Measurements from ENCODE around the gene MRPL54. TPM values are rescaled to one million over a fixed set of nuclear protein-coding genes. Genes with fewer than 3 reads are reported as not detected.

The MRPL54 gene
- total RNA-seq, 2 experiments from 2014 or later = 76.9 to 81.5 TPM

- no peak overlapping the region for H3K27ac Mint-ChIP-seq
- DNase-seq = peak; percentile 56
- H3K9me3 Mint-ChIP-seq = peaks cover 14% of the 10 kb centered on the region
- peak overlapping the region; percentile 86 for H3K4me3 Mint-ChIP-seq
- peaks cover 5% of the 10 kb centered on the region for H3K4me1 Mint-ChIP-seq
- peaks cover 33% of the 10 kb centered on the region for H3K36me3 Mint-ChIP-seq
- H3K27me3 Mint-ChIP-seq = no peaks in the 10 kb centered on the region
These were observed 21.4 kb downstream of the MRPL54 start for GRCh38 chr19:3783660-3784584.

- no peak for DNase-seq
- Mint-ChIP-seq H3K36me3 (peaks cover 33% of the 10 kb centered on the region), H3K9me3 (peaks cover 14% of the 10 kb centered on the region), H3K4me3 (peak overlapping the region; percentile 86), H3K27me3 (no peaks in the 10 kb centered on the region), H3K27ac (peak overlapping the region; percentile 70), H3K4me1 (peaks cover 8% of the 10 kb centered on the region)
These were observed 22.3 kb downstream of the MRPL54 start for GRCh38 chr19:3784607-3785450.

DNA sequence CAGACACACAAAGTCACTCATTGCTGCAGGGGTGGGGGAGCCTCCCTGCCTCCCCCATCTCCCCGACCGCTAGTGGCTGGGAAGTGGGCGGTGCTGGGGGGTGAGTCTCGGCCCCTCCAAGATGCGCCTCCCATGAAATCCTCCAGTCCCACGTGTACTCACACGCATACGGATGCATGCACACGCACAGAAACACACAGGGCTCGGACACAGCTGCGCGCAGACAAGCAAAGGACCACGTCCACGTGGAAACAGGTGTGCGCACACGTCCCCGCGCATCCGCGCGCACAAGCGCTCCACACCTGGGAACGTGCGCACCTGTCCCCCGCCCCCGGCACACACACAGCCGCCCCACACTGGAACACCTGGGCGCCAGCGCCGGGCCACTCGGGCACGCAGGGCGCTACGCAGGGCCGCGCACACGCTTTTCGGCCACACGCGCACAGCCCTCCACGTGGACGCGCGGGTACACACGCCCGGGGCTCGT lies 23.0 kb downstream of the MRPL54 start:
- Mint-ChIP-seq H3K27me3 (no peaks in the 10 kb centered on the region), H3K27ac (peak overlapping the region; percentile 25), H3K36me3 (peaks cover 33% of the 10 kb centered on the region), H3K4me1 (peaks cover 8% of the 10 kb centered on the region), H3K9me3 (peaks cover 16% of the 10 kb centered on the region), H3K4me3 (peak overlapping the region; percentile 86)
- DNase-seq = peak; percentile 45

DNA sequence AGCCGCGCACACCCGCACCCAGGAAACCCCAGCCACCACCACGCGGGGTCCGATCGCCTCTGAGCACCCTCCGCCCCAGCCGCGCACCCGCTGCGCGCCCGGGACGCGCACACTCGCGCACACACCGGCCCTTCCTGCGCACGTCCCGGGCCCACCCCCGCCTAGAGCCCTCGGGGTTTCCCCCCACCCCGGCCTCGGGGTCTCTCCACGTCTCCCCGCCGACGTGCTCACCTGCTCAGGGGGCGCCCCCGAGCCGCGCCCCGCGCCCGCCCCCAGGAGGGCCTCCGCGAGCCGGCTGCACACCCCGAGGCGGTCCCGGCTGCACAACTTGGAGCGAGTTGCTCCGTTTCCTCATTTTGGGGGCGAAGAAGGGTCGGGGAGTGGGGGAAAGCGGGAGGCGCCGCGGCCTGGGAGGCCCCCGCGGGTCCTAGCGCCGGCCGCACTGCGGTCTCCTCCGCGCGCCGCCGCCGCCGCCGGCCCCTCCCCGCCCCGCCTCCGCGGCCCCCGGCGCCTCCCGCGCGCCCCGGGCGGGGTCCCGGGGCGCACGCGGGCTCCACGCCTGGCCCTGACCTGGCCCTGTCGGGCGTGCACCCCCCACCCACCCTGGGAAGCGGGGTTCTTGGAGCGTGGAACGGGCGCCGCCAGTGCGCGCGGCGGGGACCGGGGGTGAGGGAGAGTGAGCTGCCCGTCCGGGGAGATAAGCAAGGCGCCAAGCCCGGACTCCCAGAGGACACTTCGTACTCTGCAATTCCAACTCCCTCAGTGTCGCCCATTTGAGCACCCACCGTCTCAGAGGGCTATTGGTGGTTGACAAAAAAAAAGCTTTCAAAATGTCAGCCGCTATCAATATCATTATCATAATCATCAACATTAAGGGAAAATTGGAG lies 23.7 kb downstream of the MRPL54 start, which contains the start of gene MATK:
Gene MATK (minus strand): TSS at position 444 of the 887 bp plus-strand sequence. CDS start 1,246 bp downstream, outside the sequence.
- peak within 1 kb of the TSS; percentile 25 for H3K27ac Mint-ChIP-seq
- H3K27me3 Mint-ChIP-seq = no peaks in the 10 kb centered on the region
- H3K4me3 Mint-ChIP-seq = peak within 1 kb of the TSS; percentile 86
- DNase-seq = peak; percentile 54
- H3K4me1 Mint-ChIP-seq = peaks cover 8% of the 10 kb centered on the region
- peaks cover 29% of the 10 kb centered on the region for H3K36me3 Mint-ChIP-seq
- peaks cover 14% of the 10 kb centered on the region for H3K9me3 Mint-ChIP-seq

GRCh38 chr19:3788996-3789778 lies 26.7 kb downstream of the MRPL54 start:
- Mint-ChIP-seq H3K27me3 (no peaks in the 10 kb centered on the region), H3K27ac (no peak overlapping the region), H3K9me3 (peaks cover 3% of the 10 kb centered on the region), H3K4me1 (peaks cover 11% of the 10 kb centered on the region), H3K36me3 (peaks cover 6% of the 10 kb centered on the region), H3K4me3 (no peak overlapping the region)
- DNase-seq = no peak

- Mint-ChIP-seq H3K4me1 (peaks cover 7% of the 10 kb centered on the region), H3K36me3 (no peaks in the 10 kb centered on the region), H3K4me3 (no peak overlapping the region), H3K9me3 (peaks cover 3% of the 10 kb centered on the region), H3K27ac (no peak overlapping the region), H3K27me3 (no peaks in the 10 kb centered on the region)
- no peak for DNase-seq
These were observed 27.8 kb downstream of the MRPL54 start for GRCh38 chr19:3790209-3790734.

- no peaks in the 10 kb centered on the region for H3K27me3 Mint-ChIP-seq
- no peak for DNase-seq
- no peak overlapping the region for H3K4me3 Mint-ChIP-seq
- peaks cover 7% of the 10 kb centered on the region for H3K4me1 Mint-ChIP-seq
- H3K27ac Mint-ChIP-seq = no peak overlapping the region
- peaks cover 3% of the 10 kb centered on the region for H3K9me3 Mint-ChIP-seq
- no peaks in the 10 kb centered on the region for H3K36me3 Mint-ChIP-seq
These were observed 28.5 kb downstream of the MRPL54 start for GRCh38 chr19:3790941-3791340.

DNA sequence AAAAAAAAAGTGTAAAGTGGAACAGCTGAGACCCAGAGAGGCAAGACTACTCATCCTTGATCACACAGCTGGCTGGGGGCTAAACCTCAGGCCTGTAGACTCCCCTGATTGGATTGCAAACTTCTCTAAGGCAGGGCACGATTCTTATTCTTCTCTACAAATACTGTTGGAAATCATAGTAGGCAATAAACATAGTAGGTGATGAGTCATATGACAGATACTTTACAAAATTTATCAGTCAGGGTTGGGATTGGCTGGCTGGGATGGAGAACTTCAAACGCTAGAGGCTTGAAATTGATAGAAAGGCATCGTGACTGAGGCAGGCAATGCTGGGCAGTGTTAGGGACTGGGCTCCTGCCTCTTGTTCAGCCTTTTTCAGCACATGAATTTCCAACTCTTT lies 29.6 kb downstream of the MRPL54 start:
- no peak for DNase-seq
- no peaks in the 10 kb centered on the region for H3K27me3 Mint-ChIP-seq
- H3K36me3 Mint-ChIP-seq = peaks cover 5% of the 10 kb centered on the region
- peaks cover 8% of the 10 kb centered on the region for H3K9me3 Mint-ChIP-seq
- no peak overlapping the region for H3K27ac Mint-ChIP-seq
- peaks cover 7% of the 10 kb centered on the region for H3K4me1 Mint-ChIP-seq
- H3K4me3 Mint-ChIP-seq = no peak overlapping the region

- no peaks in the 10 kb centered on the region for H3K27me3 Mint-ChIP-seq
- H3K9me3 Mint-ChIP-seq = peaks cover 10% of the 10 kb centered on the region
- peaks cover 5% of the 10 kb centered on the region for H3K36me3 Mint-ChIP-seq
- DNase-seq = no peak
- H3K27ac Mint-ChIP-seq = no peak overlapping the region
- H3K4me3 Mint-ChIP-seq = no peak overlapping the region
- peaks cover 11% of the 10 kb centered on the region for H3K4me1 Mint-ChIP-seq
These were observed 31.3 kb downstream of the MRPL54 start for GRCh38 chr19:3793799-3794198.

DNA sequence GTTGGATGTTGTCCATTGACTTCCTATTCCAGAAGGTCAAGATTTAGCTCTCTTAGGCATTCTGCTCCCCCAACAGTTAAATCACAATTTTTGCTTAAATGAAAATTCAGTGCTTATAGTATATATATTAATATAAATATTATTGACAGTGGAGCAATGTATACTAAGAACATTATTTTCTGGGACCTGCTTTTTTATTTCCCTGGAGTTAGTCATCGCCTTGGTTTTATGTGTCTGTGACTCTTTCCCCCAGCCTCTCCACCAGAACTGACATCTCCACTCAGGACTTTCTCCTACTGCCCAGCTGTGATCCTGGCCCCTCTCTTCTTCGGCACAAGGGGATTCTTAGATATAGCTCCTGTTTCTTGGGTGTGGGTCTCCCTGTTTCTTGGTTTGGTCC lies 33.9 kb downstream of the MRPL54 start:
- Mint-ChIP-seq H3K9me3 (peaks cover 7% of the 10 kb centered on the region), H3K27ac (no peak overlapping the region), H3K4me3 (no peak overlapping the region), H3K36me3 (peaks cover 5% of the 10 kb centered on the region), H3K27me3 (no peaks in the 10 kb centered on the region), H3K4me1 (peaks cover 17% of the 10 kb centered on the region)
- DNase-seq = no peak

DNA sequence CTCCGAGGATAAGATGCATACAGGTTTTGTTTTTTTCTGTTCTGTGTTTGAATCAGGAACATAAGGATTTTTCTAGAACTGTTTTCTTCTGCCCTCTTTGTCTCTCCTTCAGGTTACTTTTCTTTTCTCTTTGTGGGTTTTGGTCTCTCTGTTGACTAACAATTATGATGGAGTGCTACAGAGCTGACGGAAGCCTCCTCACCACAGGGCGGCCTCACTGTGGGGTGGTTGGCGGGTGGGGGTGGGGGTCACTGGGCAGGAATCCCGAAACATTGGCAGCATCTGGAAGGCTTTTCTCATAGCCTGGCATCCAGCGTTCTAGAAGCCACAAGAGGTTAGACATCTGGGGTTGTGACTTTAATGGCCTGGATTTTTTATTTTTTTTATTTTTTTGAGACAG lies 35.7 kb downstream of the MRPL54 start:
- no peak overlapping the region for H3K4me3 Mint-ChIP-seq
- no peak for DNase-seq
- peaks cover 5% of the 10 kb centered on the region for H3K36me3 Mint-ChIP-seq
- no peaks in the 10 kb centered on the region for H3K27me3 Mint-ChIP-seq
- H3K27ac Mint-ChIP-seq = peak overlapping the region; percentile 1
- peaks cover 15% of the 10 kb centered on the region for H3K4me1 Mint-ChIP-seq
- H3K9me3 Mint-ChIP-seq = peaks cover 7% of the 10 kb centered on the region

GRCh38 chr19:3800996-3801395 lies 38.5 kb downstream of the MRPL54 start:
- Mint-ChIP-seq H3K4me1 (peaks cover 18% of the 10 kb centered on the region), H3K4me3 (peak overlapping the region; percentile 14), H3K27ac (no peak overlapping the region), H3K27me3 (no peaks in the 10 kb centered on the region), H3K36me3 (peaks cover 5% of the 10 kb centered on the region), H3K9me3 (peaks cover 7% of the 10 kb centered on the region)
- DNase-seq = no peak

- no peak overlapping the region for H3K27ac Mint-ChIP-seq
- peaks cover 3% of the 10 kb centered on the region for H3K36me3 Mint-ChIP-seq
- peaks cover 5% of the 10 kb centered on the region for H3K9me3 Mint-ChIP-seq
- DNase-seq = peak; percentile 75
- no peaks in the 10 kb centered on the region for H3K27me3 Mint-ChIP-seq
- H3K4me1 Mint-ChIP-seq = peaks cover 19% of the 10 kb centered on the region
- H3K4me3 Mint-ChIP-seq = peak overlapping the region; percentile 22
These were observed 39.1 kb downstream of the MRPL54 start for GRCh38 chr19:3801412-3802096.

Measured in activated naive CD8-positive, alpha-beta T cell treated with anti-CD3 and anti-CD28 coated beads for 36 hours (primary cell).